ENCODE data around the gene NCBP3.
A peak's percentile ranks its signal among the peaks of the same experiment; 100 is the strongest.

Gene NCBP3

GRCh38 chr17:3894188-3894587 is 48.1 kb upstream of the NCBP3 start:
- Histone ChIP-seq H3K9me2 (replicated peaks; ENCODE audit: insufficient read depth, low read length) (no peaks in the 10 kb centered on the region), H3K27me3 (replicated peaks; ENCODE audit: insufficient read depth, low read length) (no peaks in the 10 kb centered on the region; the same call in 1 of the 2 replicates), H3K9me3 (replicated peaks; ENCODE audit: insufficient read depth, low read length) (no peaks in the 10 kb centered on the region), H3K4me3 (ENCODE audit: low read length) (no peak overlapping the region), H3K4me2 (ENCODE audit: low read depth, low read length) (peak overlapping the region; percentile 89; the same call in 1 of the 2 replicates), H3K9ac (ENCODE audit: low read length) (no peak overlapping the region), H2AFZ (ENCODE audit: low read length) (0 out of 2 replicates have a peak overlapping the region, but pooled peaks have one; percentile 91), H3K36me3 (replicated peaks; ENCODE audit: insufficient read depth, low read length) (no peaks in the 10 kb centered on the region), H4K20me1 (ENCODE audit: insufficient read depth, low read length) (no peaks in the 10 kb centered on the region), H3F3A (ENCODE audit: insufficient read depth, low read length) (no peaks in the 10 kb centered on the region), H3K27ac (ENCODE audit: low read length) (no peak overlapping the region), H3K4me1 (ENCODE audit: low read length) (peaks cover 7% of the 10 kb centered on the region), H3K79me2 (ENCODE audit: low read length) (no peaks in the 10 kb centered on the region)
- TF ChIP-seq CTCF (IDR thresholded peaks at IDR 0.05; ENCODE audit: low read length) (no peak), EZH2 (optimal IDR thresholded peaks at IDR 0.05; ENCODE audit: low read depth, low read length) (no peak), EZH2phosphoT487 (IDR thresholded peaks at IDR 0.05; ENCODE audit: low read length) (no peak)
- no peak for DNase-seq

GRCh38 chr17:3893720-3894116 is 47.7 kb upstream of the NCBP3 start:
- H3K4me1 ChIP-seq (ENCODE audit: low read length): peaks cover 7% of the 10 kb centered on the region
- peak overlapping the region; percentile 91 for H2AFZ ChIP-seq (ENCODE audit: low read length)
- H3K27me3 ChIP-seq (replicated peaks; ENCODE audit: insufficient read depth, low read length): no peaks in the 10 kb centered on the region; the same call in 1 of the 2 replicates
- no peaks in the 10 kb centered on the region for H3K9me3 ChIP-seq (replicated peaks; ENCODE audit: insufficient read depth, low read length)
- H3K9ac ChIP-seq (ENCODE audit: low read length): peak overlapping the region; percentile 75
- no peaks in the 10 kb centered on the region for H3F3A ChIP-seq (ENCODE audit: insufficient read depth, low read length)
- TF ChIP-seq EZH2 (optimal IDR thresholded peaks at IDR 0.05; ENCODE audit: low read depth, low read length) (no peak), EZH2phosphoT487 (IDR thresholded peaks at IDR 0.05; ENCODE audit: low read length) (no peak), CTCF (IDR thresholded peaks at IDR 0.05; ENCODE audit: low read length) (no peak)
- peak overlapping the region; percentile 89 for H3K4me2 ChIP-seq (ENCODE audit: low read depth, low read length)
- no peaks in the 10 kb centered on the region for H3K79me2 ChIP-seq (ENCODE audit: low read length)
- peak overlapping the region; percentile 41; the same call in 1 of the 2 replicates for H3K27ac ChIP-seq (ENCODE audit: low read length)
- H3K4me3 ChIP-seq (ENCODE audit: low read length): peak overlapping the region; percentile 70
- H3K36me3 ChIP-seq (replicated peaks; ENCODE audit: insufficient read depth, low read length): no peaks in the 10 kb centered on the region
- H4K20me1 ChIP-seq (ENCODE audit: insufficient read depth, low read length): no peaks in the 10 kb centered on the region
- no peaks in the 10 kb centered on the region for H3K9me2 ChIP-seq (replicated peaks; ENCODE audit: insufficient read depth, low read length)
- no peak for DNase-seq

GRCh38 chr17:3893003-3893719 is 47.1 kb upstream of the NCBP3 start, which contains the start of gene CAMKK1:
Gene CAMKK1, minus strand, starts transcription at chr17:3893053. Its CDS starts 7,366 bp downstream, at chr17:3885687.
- H3K36me3 ChIP-seq (replicated peaks; ENCODE audit: insufficient read depth, low read length): no peaks in the 10 kb centered on the region
- H3K9me3 ChIP-seq (replicated peaks; ENCODE audit: insufficient read depth, low read length): no peaks in the 10 kb centered on the region
- TF ChIP-seq EZH2 (optimal IDR thresholded peaks at IDR 0.05; ENCODE audit: low read depth, low read length) (no peak), EZH2phosphoT487 (IDR thresholded peaks at IDR 0.05; ENCODE audit: low read length) (no peak), CTCF (IDR thresholded peaks at IDR 0.05; ENCODE audit: low read length) (no peak)
- peak within 1 kb of the TSS; percentile 91 for H2AFZ ChIP-seq (ENCODE audit: low read length)
- H3F3A ChIP-seq (ENCODE audit: insufficient read depth, low read length): no peaks in the 10 kb centered on the region
- H3K27ac ChIP-seq (ENCODE audit: low read length): peak within 1 kb of the TSS; percentile 41; the same call in 1 of the 2 replicates
- DNase-seq: peak; percentile 94
- H4K20me1 ChIP-seq (ENCODE audit: insufficient read depth, low read length): no peaks in the 10 kb centered on the region
- H3K79me2 ChIP-seq (ENCODE audit: low read length): no peaks in the 10 kb centered on the region
- H3K27me3 ChIP-seq (replicated peaks; ENCODE audit: insufficient read depth, low read length): no peaks in the 10 kb centered on the region; the same call in 1 of the 2 replicates
- no peaks in the 10 kb centered on the region for H3K9me2 ChIP-seq (replicated peaks; ENCODE audit: insufficient read depth, low read length)
- H3K4me3 ChIP-seq (ENCODE audit: low read length): peak within 1 kb of the TSS; percentile 76
- H3K4me1 ChIP-seq (ENCODE audit: low read length): peaks cover 7% of the 10 kb centered on the region
- H3K4me2 ChIP-seq (ENCODE audit: low read depth, low read length): peak within 1 kb of the TSS; percentile 97
- peak within 1 kb of the TSS; percentile 75 for H3K9ac ChIP-seq (ENCODE audit: low read length)

All from MM.1S (cell line).